Astrocyte of the cerebellum (primary cell): ENCODE data around the gene GPR17.

Source experiments
- DNase-seq: peaks from one replicate; pipeline ENCODE4 v3.0.0-alpha.2; 2011; ENCODE audit warnings: low read depth
- H3K4me3 ChIP-seq: 2 replicates; pipeline ENCODE4 v1.5.1; 2011; ENCODE audit warnings: mild to moderate bottlenecking, low read depth, low read length, moderate library complexity
- CTCF ChIP-seq: IDR thresholded peaks from 2 replicates; pipeline ENCODE4 v1.5.1; 2012; ENCODE audit warnings: low read length, low read depth, moderate library complexity, mild to moderate bottlenecking; ENCODE audit errors: missing control alignments
- in situ Hi-C: cut with HindIII; loops from 2 replicates; pipeline ENCODE4 v1.10.0; 2017; ENCODE audit warnings: low sequenced_read_pairs

Gene GPR17

GRCh38 chr2:127604986-127605385, 41.0 kb upstream of the GPR17 start:
- no peak overlapping the region for H3K4me3 ChIP-seq
- in situ Hi-C loops: no loop called here
- no peak for DNase-seq
- TF ChIP-seq CTCF: no peak

DNA sequence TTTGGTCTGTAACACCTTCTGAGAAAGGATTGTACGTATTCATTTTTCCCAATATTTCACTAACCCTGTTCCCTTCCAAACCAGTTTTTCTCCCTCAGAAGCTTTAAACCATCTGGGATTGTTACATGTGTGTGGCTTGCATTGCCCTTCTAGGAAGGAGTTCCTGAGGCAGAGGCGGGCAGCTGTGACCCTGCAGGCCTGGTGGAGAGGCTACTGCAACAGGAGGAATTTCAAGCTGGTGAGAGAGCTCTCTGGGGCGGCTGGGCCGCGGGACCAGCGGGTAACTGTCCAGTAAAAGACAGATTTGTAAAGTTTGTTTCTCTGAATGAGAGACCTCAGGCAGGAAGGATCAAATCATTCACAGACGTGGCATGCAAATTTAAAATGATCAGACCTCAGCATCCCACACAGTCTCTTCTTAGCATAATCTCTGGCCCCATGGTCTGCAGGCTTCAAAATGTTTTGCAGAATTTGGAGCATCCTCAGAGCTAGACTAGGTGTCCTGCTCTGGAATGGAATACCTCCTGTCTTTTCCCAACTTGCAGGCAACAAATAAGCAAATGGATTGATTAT, 40.2 kb upstream of the GPR17 start:
- no peak for TF ChIP-seq CTCF
- no peak for DNase-seq
- H3K4me3 ChIP-seq: no peak overlapping the region
- in situ Hi-C loops: no loop called here

GRCh38 chr2:127606625-127607398, 39.1 kb upstream of the GPR17 start:
- in situ Hi-C loops: no loop called here

GRCh38 chr2:127607399-127607908, 38.5 kb upstream of the GPR17 start:
- TF ChIP-seq CTCF: no peak
- DNase-seq: no peak
- H3K4me3 ChIP-seq: no peak overlapping the region
- in situ Hi-C loops: no loop called here

More at GRCh38 chr2:127606625-127607398, 39.1 kb upstream of the GPR17 start:
- no peak for TF ChIP-seq CTCF
- no peak overlapping the region for H3K4me3 ChIP-seq
- DNase-seq: no peak

GRCh38 chr2:127608061-127609030, 37.6 kb upstream of the GPR17 start:
- in situ Hi-C loops: no loop called here

More at GRCh38 chr2:127608061-127609030, 37.6 kb upstream of the GPR17 start:
- no peak overlapping the region for H3K4me3 ChIP-seq
- no peak for DNase-seq
- no peak for TF ChIP-seq CTCF
